SK-N-SH (cell line): ENCODE data around the gene NEGR1. TPM values are rescaled to one million over a fixed set of nuclear protein-coding genes. Genes with fewer than 3 reads are reported as not detected.

Experiments used
- CTCF ChIA-PET: fragments of 300-600, 350-600 bp; formaldehyde crosslinking; extraction: SDS; loops from one replicate; lab custom pipeline; 2021; lab: Yijun Ruan, JAX
- POLR2A ChIA-PET: fragments of 350-600 bp; sonication (Branson Sonifier 250); formaldehyde crosslinking; extraction: SDS; loops from one replicate; lab custom pipeline; 2020; ENCODE audit warnings: antibody characterized with exemption, inconsistent platforms; lab: Yijun Ruan, JAX
- DNase-seq: peaks from one replicate; pipeline ENCODE4 v3.0.0; 2012
- H2AFZ ChIP-seq: fragments of 200-600 bp; sonication (generic); 2 replicates; pipeline ENCODE4 v1.8.1; 2016; ENCODE audit warnings: antibody characterized with exemption, mild to moderate bottlenecking, low read depth
- H3F3A ChIP-seq: fragments of 200-600 bp; sonication (generic); replicated peaks from 2 replicates; pipeline ENCODE3; 2016; ENCODE audit warnings: antibody characterized with exemption, mild to moderate bottlenecking; ENCODE audit not compliant: insufficient read depth
- H3K27ac ChIP-seq, 2 experiments: fragments of 200-500 bp in 1 of 2; fragments of 200-600 bp in 1 of 2; sonication (Bioruptor generic) in 1 of 2; sonication (generic), shearing (Covaris generic) in 1 of 2; 2 replicates each; pipeline versions ENCODE4 v1.5.1 to v1.6.1; 2014 to 2016; ENCODE audit warnings: low read depth in 2 of 2, inconsistent platforms in 1 of 2, low read length in 1 of 2, mild to moderate bottlenecking in 1 of 2, mixed read lengths in 1 of 2
- H3K27me3 ChIP-seq: fragments of 200-600 bp; sonication (generic), shearing (Covaris generic); 2 replicates; pipeline ENCODE4 v1.6.1; 2016; ENCODE audit warnings: mixed run types; ENCODE audit not compliant: insufficient read depth
- H3K36me3 ChIP-seq, 2 experiments: fragments of 200-500 bp in 1 of 2; fragments of 200-600 bp in 1 of 2; sonication (Bioruptor generic) in 1 of 2; sonication (generic) in 1 of 2; replicated peaks in 1 of 2; 2 replicates each; pipeline versions ENCODE3 to v1.5.1; 2014 to 2016; ENCODE audit warnings: low read length in 1 of 2, mild to moderate bottlenecking in 1 of 2; ENCODE audit not compliant: insufficient read depth in 2 of 2, control insufficient read depth in 1 of 2
- H3K4me1 ChIP-seq, 2 experiments: fragments of 200-500 bp in 1 of 2; fragments of 200-600 bp in 1 of 2; sonication (Bioruptor generic) in 1 of 2; sonication (generic), shearing (Covaris generic) in 1 of 2; 2 replicates each; pipeline versions ENCODE4 v1.5.1 to v1.6.1; 2014 to 2016; ENCODE audit warnings: low read depth in 1 of 2, low read length in 1 of 2, mixed run types in 1 of 2; ENCODE audit not compliant: insufficient read depth in 2 of 2, control insufficient read depth in 1 of 2
- H3K4me2 ChIP-seq: fragments of 200-600 bp; sonication (generic), shearing (Covaris generic); 2 replicates; pipeline ENCODE4 v1.6.1; 2017; ENCODE audit warnings: mixed run types
- H3K4me3 ChIP-seq, 2 experiments: fragments of 200-500 bp in 1 of 2; fragments of 200-600 bp in 1 of 2; sonication (Bioruptor generic) in 1 of 2; sonication (generic), shearing (Covaris generic) in 1 of 2; 2 replicates each; pipeline versions ENCODE4 v1.5.1 to v1.8.1; 2014 to 2016; ENCODE audit warnings: low read depth in 2 of 2, inconsistent platforms in 1 of 2, low read length in 1 of 2, mild to moderate bottlenecking in 1 of 2, mixed read lengths in 1 of 2, moderate library complexity in 1 of 2
- H3K79me2 ChIP-seq: fragments of 200-600 bp; sonication (generic); 2 replicates; pipeline ENCODE4 v1.8.1; 2017; ENCODE audit warnings: mild to moderate bottlenecking; ENCODE audit not compliant: insufficient read depth
- H3K9ac ChIP-seq: fragments of 200-600 bp; sonication (generic); 2 replicates; pipeline ENCODE4 v1.6.1; 2017; ENCODE audit warnings: mixed run types
- H3K9me2 ChIP-seq: fragments of 200-600 bp; sonication (generic); 2 replicates; pipeline ENCODE4 v1.6.1; 2017; ENCODE audit warnings: mixed run types
- H3K9me3 ChIP-seq: fragments of 200-600 bp; sonication (generic); 2 replicates; pipeline ENCODE4 v1.6.1; 2017; ENCODE audit warnings: mixed run types, mild to moderate bottlenecking, moderate library complexity
- H4K20me1 ChIP-seq: fragments of 200-600 bp; sonication (generic); 2 replicates; pipeline ENCODE4 v1.6.1; 2017; ENCODE audit warnings: mild to moderate bottlenecking, mixed run types; ENCODE audit not compliant: insufficient read depth
- ELF1 ChIP-seq: IDR thresholded peaks from 2 replicates; pipeline ENCODE4 v1.4.0; 2012
- EZH2phosphoT487 ChIP-seq: fragments of 200-600 bp; sonication (generic); IDR thresholded peaks from 2 replicates; pipeline ENCODE4 v1.6.1; 2017; ENCODE audit warnings: low read depth, mixed run types, mild to moderate bottlenecking, antibody characterized with exemption, moderate library complexity, borderline replicate concordance
- FOSL2 ChIP-seq: IDR thresholded peaks from 2 replicates; pipeline ENCODE4 v1.4.0; 2012; ENCODE audit warnings: low read depth, mild to moderate bottlenecking, moderate library complexity, borderline replicate concordance
- FOXM1 ChIP-seq: IDR thresholded peaks from 2 replicates; pipeline ENCODE4 v1.4.0; 2012; ENCODE audit warnings: low read depth, mild to moderate bottlenecking
- GABPA ChIP-seq: IDR thresholded peaks from 2 replicates; pipeline ENCODE4 v1.4.0; 2012; ENCODE audit warnings: low read depth, mild to moderate bottlenecking
- GATA2 ChIP-seq: sonication (generic); formaldehyde crosslinking; IDR thresholded peaks from 2 replicates; pipeline ENCODE4 v1.5.0; 2020; ENCODE audit warnings: mild to moderate bottlenecking, missing genetic modification reagents
- MXI1 ChIP-seq: IDR thresholded peaks from 2 replicates; pipeline ENCODE4 v1.6.1; 2012; ENCODE audit warnings: mild to moderate bottlenecking, low read depth, low read length, improper control_type of control experiment
- NFIC ChIP-seq: IDR thresholded peaks from 2 replicates; pipeline ENCODE4 v1.4.0; 2012; ENCODE audit warnings: borderline replicate concordance
- NRF1 ChIP-seq: IDR thresholded peaks from 2 replicates; pipeline ENCODE4 v1.6.1; 2012; ENCODE audit warnings: low read depth, mild to moderate bottlenecking, low read length
- RAD21 ChIP-seq: IDR thresholded peaks from 2 replicates; pipeline ENCODE4 v1.6.1; 2012; ENCODE audit warnings: mild to moderate bottlenecking, low read length
- RFX5 ChIP-seq: IDR thresholded peaks from 2 replicates; pipeline ENCODE4 v1.6.1; 2012; ENCODE audit warnings: mild to moderate bottlenecking, improper control_type of control experiment, low read length
- RXRA ChIP-seq: IDR thresholded peaks from 2 replicates; pipeline ENCODE4 v1.4.0; 2012; ENCODE audit warnings: low read depth, mild to moderate bottlenecking, borderline replicate concordance
- TAF1 ChIP-seq: IDR thresholded peaks from 2 replicates; pipeline ENCODE4 v1.6.1; 2012; ENCODE audit warnings: low read depth, mild to moderate bottlenecking, low read length, moderate library complexity, borderline replicate concordance
- TCF12 ChIP-seq: IDR thresholded peaks from 2 replicates; pipeline ENCODE4 v1.4.0; 2012
- TEAD4 ChIP-seq: IDR thresholded peaks from 2 replicates; pipeline ENCODE4 v1.4.0; 2012; ENCODE audit warnings: mild to moderate bottlenecking, borderline replicate concordance; ENCODE audit not compliant: insufficient read depth
- WGBS: methylation state at CpG from one replicate; pipeline ENCODE4 v1.1.6; 2017; ENCODE audit warnings: low lambda C conversion rate; 5-methylcytosine and 5-hydroxymethylcytosine counted together
- polyA plus RNA-seq, 3 experiments: library from polyadenylated mRNA; depleted of rRNA; stranded (reverse); fragments of >200 nt; gene quantifications; 2 replicates each; pipeline ENCODE4 v1.2.3, GENCODE V29; 2012
- TF ChIP-seq, protein P1 (sequence below): IDR thresholded peaks from 2 replicates; pipeline ENCODE4 v1.6.1; 2012; ENCODE audit warnings: mild to moderate bottlenecking, low read depth, low read length, moderate library complexity
- TF ChIP-seq, protein P2 (sequence below): IDR thresholded peaks from 2 replicates; pipeline ENCODE4 v1.4.0; 2012; ENCODE audit warnings: low read depth, borderline replicate concordance

Gene NEGR1
- polyA plus RNA-seq, 1 of the 3 experiments (the other 2 are of a cell fraction) = 0.21 TPM

- Histone ChIP-seq H3K79me2 (no peaks in the 10 kb centered on the region), H3K9me3 (no peaks in the 10 kb centered on the region), H3F3A (no peaks in the 10 kb centered on the region), H3K27me3 (no peaks in the 10 kb centered on the region), H2AFZ (no peak overlapping the region), H3K9me2 (no peaks in the 10 kb centered on the region), H3K4me1 (no peaks in the 10 kb centered on the region), H3K36me3 (no peaks in the 10 kb centered on the region), H3K4me3 (no peak overlapping the region), H3K9ac (no peak overlapping the region), H4K20me1 (no peaks in the 10 kb centered on the region), H3K27ac (no peak overlapping the region), H3K4me2 (no peak overlapping the region)
- POLR2A ChIA-PET = no interaction called here
- TF ChIP-seq, protein P1, sequence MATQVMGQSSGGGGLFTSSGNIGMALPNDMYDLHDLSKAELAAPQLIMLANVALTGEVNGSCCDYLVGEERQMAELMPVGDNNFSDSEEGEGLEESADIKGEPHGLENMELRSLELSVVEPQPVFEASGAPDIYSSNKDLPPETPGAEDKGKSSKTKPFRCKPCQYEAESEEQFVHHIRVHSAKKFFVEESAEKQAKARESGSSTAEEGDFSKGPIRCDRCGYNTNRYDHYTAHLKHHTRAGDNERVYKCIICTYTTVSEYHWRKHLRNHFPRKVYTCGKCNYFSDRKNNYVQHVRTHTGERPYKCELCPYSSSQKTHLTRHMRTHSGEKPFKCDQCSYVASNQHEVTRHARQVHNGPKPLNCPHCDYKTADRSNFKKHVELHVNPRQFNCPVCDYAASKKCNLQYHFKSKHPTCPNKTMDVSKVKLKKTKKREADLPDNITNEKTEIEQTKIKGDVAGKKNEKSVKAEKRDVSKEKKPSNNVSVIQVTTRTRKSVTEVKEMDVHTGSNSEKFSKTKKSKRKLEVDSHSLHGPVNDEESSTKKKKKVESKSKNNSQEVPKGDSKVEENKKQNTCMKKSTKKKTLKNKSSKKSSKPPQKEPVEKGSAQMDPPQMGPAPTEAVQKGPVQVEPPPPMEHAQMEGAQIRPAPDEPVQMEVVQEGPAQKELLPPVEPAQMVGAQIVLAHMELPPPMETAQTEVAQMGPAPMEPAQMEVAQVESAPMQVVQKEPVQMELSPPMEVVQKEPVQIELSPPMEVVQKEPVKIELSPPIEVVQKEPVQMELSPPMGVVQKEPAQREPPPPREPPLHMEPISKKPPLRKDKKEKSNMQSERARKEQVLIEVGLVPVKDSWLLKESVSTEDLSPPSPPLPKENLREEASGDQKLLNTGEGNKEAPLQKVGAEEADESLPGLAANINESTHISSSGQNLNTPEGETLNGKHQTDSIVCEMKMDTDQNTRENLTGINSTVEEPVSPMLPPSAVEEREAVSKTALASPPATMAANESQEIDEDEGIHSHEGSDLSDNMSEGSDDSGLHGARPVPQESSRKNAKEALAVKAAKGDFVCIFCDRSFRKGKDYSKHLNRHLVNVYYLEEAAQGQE = no peak
- TF ChIP-seq FOSL2 = no peak
- no peak for TF ChIP-seq RXRA
- no peak for TF ChIP-seq ELF1
- TF ChIP-seq, protein P2, sequence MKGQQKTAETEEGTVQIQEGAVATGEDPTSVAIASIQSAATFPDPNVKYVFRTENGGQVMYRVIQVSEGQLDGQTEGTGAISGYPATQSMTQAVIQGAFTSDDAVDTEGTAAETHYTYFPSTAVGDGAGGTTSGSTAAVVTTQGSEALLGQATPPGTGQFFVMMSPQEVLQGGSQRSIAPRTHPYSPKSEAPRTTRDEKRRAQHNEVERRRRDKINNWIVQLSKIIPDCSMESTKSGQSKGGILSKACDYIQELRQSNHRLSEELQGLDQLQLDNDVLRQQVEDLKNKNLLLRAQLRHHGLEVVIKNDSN = no peak
- TF ChIP-seq TCF12 = no peak
- no peak for TF ChIP-seq FOXM1
- TF ChIP-seq RAD21 = no peak
- no peak for TF ChIP-seq NRF1
- no peak for TF ChIP-seq NFIC
- no peak for TF ChIP-seq TAF1
- TF ChIP-seq GATA2 (CRISPR knock-in tag) = no peak
- no peak for TF ChIP-seq TEAD4
- TF ChIP-seq GABPA = no peak
- CTCF ChIA-PET = no interaction called here
- 38% methylated on average over 3 of the region's 3 CpGs for WGBS
- no peak for DNase-seq
Measured at GRCh38 chr1:71603044-71603776, 679.1 kb downstream of the NEGR1 start.

DNA sequence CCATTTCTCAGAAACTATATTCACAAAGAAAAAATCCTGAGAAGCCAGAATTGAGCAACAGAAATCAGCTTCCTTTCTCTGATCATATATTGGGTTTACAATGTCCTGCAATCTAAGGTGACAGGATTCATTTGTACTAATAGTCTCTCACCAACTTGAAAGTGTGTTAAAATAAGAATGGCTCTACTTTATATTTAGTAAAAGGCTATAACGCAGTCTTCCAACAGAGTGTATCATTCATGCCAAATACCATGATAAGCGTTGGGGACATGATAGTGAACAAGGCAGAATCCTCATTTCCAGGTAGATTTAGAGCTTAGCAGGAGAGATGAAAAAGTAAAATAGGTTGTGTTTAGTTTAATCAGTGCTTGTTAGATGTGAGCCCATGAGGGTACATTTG lies 682.3 kb downstream of the NEGR1 start:
- H2AFZ ChIP-seq = no peak overlapping the region
- H3K9ac ChIP-seq = no peak overlapping the region
- H3F3A ChIP-seq = no peaks in the 10 kb centered on the region
- ChIA-PET POLR2A (no interaction called here), CTCF (interaction anchor here (0.6 to 1.8 kb wide), 3 partner anchors 12 to 955 kb away, joined by 3 to 7 read pairs (median 3); no protein-coding TSS in a partner anchor)
- H3K27me3 ChIP-seq = no peaks in the 10 kb centered on the region
- WGBS = 69% methylated on average over 2 of the region's 2 CpGs
- H3K36me3 ChIP-seq = no peaks in the 10 kb centered on the region
- TF ChIP-seq MXI1 = no peak
- TF ChIP-seq RFX5 = no peak
- TF ChIP-seq NRF1 = no peak
- no peak for TF ChIP-seq EZH2phosphoT487
- no peak overlapping the region for H3K4me2 ChIP-seq
- H4K20me1 ChIP-seq = no peaks in the 10 kb centered on the region
- no peak overlapping the region for H3K27ac ChIP-seq
- H3K79me2 ChIP-seq = no peaks in the 10 kb centered on the region
- no peaks in the 10 kb centered on the region for H3K4me1 ChIP-seq
- H3K4me3 ChIP-seq = no peak overlapping the region
- DNase-seq = no peak
- no peaks in the 10 kb centered on the region for H3K9me3 ChIP-seq
- H3K9me2 ChIP-seq = no peaks in the 10 kb centered on the region
